Effector CD4-positive, alpha-beta T cell (primary cell): ENCODE results near the gene HSD17B1.
A peak's percentile ranks its signal among the peaks of the same experiment; 100 is the strongest.
"Not testable (repeated sequence)": the region's sequence is repeated elsewhere in the genome, so short reads cannot be mapped to it uniquely, and the experiment has no call there.

ENCODE experiments used
- DNase-seq: peaks from one replicate; pipeline ENCODE4 v3.0.0-alpha.2; 2020

HSD17B1 gene

GRCh38 chr17:42526031-42526444, 26.7 kb upstream of the HSD17B1 start:
- no peak for DNase-seq

- DNase-seq, result no peak
Measured at GRCh38 chr17:42527932-42528331, 24.8 kb upstream of the HSD17B1 start.

GRCh38 chr17:42529061-42529460, 23.7 kb upstream of the HSD17B1 start:
- DNase-seq, result no peak

GRCh38 chr17:42530952-42531454, 21.7 kb upstream of the HSD17B1 start:
- no peak for DNase-seq

- DNase-seq, result peak; percentile 39
Measured at GRCh38 chr17:42531455-42532354, 21.0 kb upstream of the HSD17B1 start.

GRCh38 chr17:42535155-42536047, 17.3 kb upstream of the HSD17B1 start:
- no peak for DNase-seq

- peak; percentile 65 for DNase-seq
Measured at GRCh38 chr17:42536048-42536371, 16.7 kb upstream of the HSD17B1 start, which contains the start of gene NAGLU. Gene NAGLU (plus strand): TSS chr17:42536241. CDS start chr17:42536273, 32 bp downstream.

GRCh38 chr17:42536372-42537155, 16.2 kb upstream of the HSD17B1 start:
- peak; percentile 52 for DNase-seq

- no peak for DNase-seq
Measured at GRCh38 chr17:42537156-42537805, 15.4 kb upstream of the HSD17B1 start.

- DNase-seq, result no peak
Measured at GRCh38 chr17:42537826-42538451, 14.8 kb upstream of the HSD17B1 start.

GRCh38 chr17:42538482-42538881, 14.2 kb upstream of the HSD17B1 start:
- DNase-seq, result no peak

GRCh38 chr17:42540558-42540957, 12.2 kb upstream of the HSD17B1 start:
- DNase-seq, result not testable (repeated sequence)

- DNase-seq, result no peak
Measured at GRCh38 chr17:42541041-42541833, 11.5 kb upstream of the HSD17B1 start.

GRCh38 chr17:42543190-42544079, 9.3 kb upstream of the HSD17B1 start:
- no peak for DNase-seq

- DNase-seq, result no peak
Measured at GRCh38 chr17:42544874-42545283, 7.8 kb upstream of the HSD17B1 start.

- not testable (repeated sequence) for DNase-seq
Measured at GRCh38 chr17:42545755-42546505, 6.8 kb upstream of the HSD17B1 start.

- no peak for DNase-seq
Measured at GRCh38 chr17:42547001-42547461, 5.7 kb upstream of the HSD17B1 start.

- DNase-seq, result no peak
Measured at GRCh38 chr17:42547698-42548069, 5.0 kb upstream of the HSD17B1 start.
